ENCODE measurements around the gene NREP.

NREP gene

DNA sequence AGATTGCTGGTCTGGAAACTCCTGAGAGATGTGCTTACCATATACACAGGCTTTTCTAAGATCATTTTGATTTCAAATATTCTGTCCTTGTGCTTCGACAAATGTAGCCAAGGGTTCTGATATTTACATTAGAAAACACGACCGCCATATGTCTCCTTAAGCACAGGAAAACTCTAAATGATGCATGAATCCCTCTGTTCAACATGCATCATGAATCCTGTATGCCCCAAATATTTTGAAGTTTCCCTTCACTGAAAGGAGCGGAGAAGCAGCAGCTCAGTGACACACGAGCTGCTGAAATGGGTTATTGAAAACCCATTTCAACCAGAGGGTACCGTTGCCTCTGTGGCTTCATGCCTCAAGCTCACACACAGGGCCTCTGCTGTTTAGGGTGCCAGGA, 74.4 kb downstream of the NREP start:
- TF ChIP-seq ZNF274 (IDR thresholded peaks at IDR 0.05; ENCODE audit: low read depth, low read length), result no peak
- H3K4me3 ChIP-seq (ENCODE audit: low read length), result no peak overlapping the region

- no peak for TF ChIP-seq ZNF274 (IDR thresholded peaks at IDR 0.05; ENCODE audit: low read depth, low read length)
- no peak overlapping the region for H3K4me3 ChIP-seq (ENCODE audit: low read length)
Measured at GRCh38 chr5:111682121-111682520, 74.9 kb downstream of the NREP start.

- TF ChIP-seq ZNF274 (IDR thresholded peaks at IDR 0.05; ENCODE audit: low read depth, low read length), result no peak
- H3K4me3 ChIP-seq (ENCODE audit: low read length), result no peak overlapping the region
Measured at GRCh38 chr5:111681414-111682120, 75.4 kb downstream of the NREP start.

GRCh38 chr5:111680737-111681413, 76.1 kb downstream of the NREP start:
- no peak overlapping the region for H3K4me3 ChIP-seq (ENCODE audit: low read length)
- no peak for TF ChIP-seq ZNF274 (IDR thresholded peaks at IDR 0.05; ENCODE audit: low read depth, low read length)

DNA sequence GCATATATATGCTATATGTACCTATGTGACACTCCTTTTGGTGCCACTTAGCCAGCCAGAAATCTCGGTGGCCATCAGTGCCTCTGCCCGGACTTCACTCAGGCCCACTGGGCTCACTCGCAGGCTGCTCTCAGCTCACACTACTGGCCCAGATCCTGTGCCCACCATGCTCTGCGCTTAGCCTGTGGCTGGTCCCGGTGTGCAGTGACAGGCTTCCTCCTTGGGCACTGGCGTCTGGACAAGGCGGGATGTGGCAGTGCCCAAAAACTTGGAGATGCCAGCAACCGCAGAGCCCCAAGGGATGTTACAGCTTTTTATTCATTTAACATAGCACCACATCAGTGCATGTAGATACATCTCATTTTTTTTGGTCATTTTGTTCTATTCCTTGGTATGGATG, 77.4 kb downstream of the NREP start:
- no peak overlapping the region for H3K4me3 ChIP-seq (ENCODE audit: low read length)
- no peak for TF ChIP-seq ZNF274 (IDR thresholded peaks at IDR 0.05; ENCODE audit: low read depth, low read length)
